Measurements from ENCODE around the gene SORCS1. TPM values are rescaled to one million over a fixed set of nuclear protein-coding genes. Genes with fewer than 3 reads are reported as not detected.

SORCS1 gene
- total and polyA plus RNA-seq, 2 experiments from 2014 or later: not detected

- DNase-seq: no peak
- in situ Hi-C loops (cut with MboI): no loop called here
- no peaks in the 10 kb centered on the region for H3K4me1 ChIP-seq (ENCODE audit: insufficient read depth)
- H3K36me3 ChIP-seq (ENCODE audit: low read depth): no peaks in the 10 kb centered on the region
- no peaks in the 10 kb centered on the region for H3K79me2 ChIP-seq (ENCODE audit: insufficient read depth)
- H3K27ac ChIP-seq: no peak overlapping the region
- H2AFZ ChIP-seq: no peak overlapping the region
- no peaks in the 10 kb centered on the region for H3F3A ChIP-seq (ENCODE audit: insufficient read depth)
- no peaks in the 10 kb centered on the region for H3K9me2 ChIP-seq (ENCODE audit: insufficient read depth)
- H3K9me3 ChIP-seq (ENCODE audit: low read depth): no peaks in the 10 kb centered on the region
- H3K27me3 ChIP-seq (replicated peaks; ENCODE audit: insufficient read depth): no peaks in the 10 kb centered on the region
- no peak for TF ChIP-seq EZH2phosphoT487 (IDR thresholded peaks at IDR 0.05; ENCODE audit: insufficient read depth, low read depth)
- no peak for TF ChIP-seq EZH2 (IDR thresholded peaks at IDR 0.05; ENCODE audit: insufficient read depth, poor library complexity, severe bottlenecking)
- no peaks in the 10 kb centered on the region for H4K20me1 ChIP-seq (ENCODE audit: insufficient read depth)
- no peak overlapping the region for H3K4me3 ChIP-seq
- H3K9ac ChIP-seq: no peak overlapping the region
- 14 to 26% methylated on average over 1 of the region's 1 CpG for WGBS, 2 experiments (ENCODE audit: low coverage in 1 of 2, low lambda C conversion rate in 2 of 2, missing lambda C conversion rate in 2 of 2)
- no peak overlapping the region for H3K4me2 ChIP-seq (ENCODE audit: unreplicated experiment)
These were observed 399.2 kb downstream of the SORCS1 start for GRCh38 chr10:106765241-106765754.

- 69 to 72% methylated on average over 6 of the region's 6 CpGs for WGBS, 2 experiments (ENCODE audit: low coverage in 1 of 2, low lambda C conversion rate in 2 of 2, missing lambda C conversion rate in 2 of 2)
- H3K9me2 ChIP-seq (ENCODE audit: insufficient read depth): no peaks in the 10 kb centered on the region
These were observed 400.1 kb downstream of the SORCS1 start for GRCh38 chr10:106764360-106764759.

GRCh38 chr10:106761906-106762305 is 402.6 kb downstream of the SORCS1 start:
- no peak overlapping the region for H2AFZ ChIP-seq
- no peaks in the 10 kb centered on the region for H3K27me3 ChIP-seq (replicated peaks; ENCODE audit: insufficient read depth)
- no peaks in the 10 kb centered on the region for H3K36me3 ChIP-seq (ENCODE audit: low read depth)
- H3K9ac ChIP-seq: no peak overlapping the region
- no peaks in the 10 kb centered on the region for H3K9me2 ChIP-seq (ENCODE audit: insufficient read depth)
- no peak for DNase-seq
- in situ Hi-C loops (cut with MboI): no loop called here
- TF ChIP-seq EZH2phosphoT487 (IDR thresholded peaks at IDR 0.05; ENCODE audit: insufficient read depth, low read depth): no peak
- TF ChIP-seq EZH2 (IDR thresholded peaks at IDR 0.05; ENCODE audit: insufficient read depth, poor library complexity, severe bottlenecking): no peak
- H3F3A ChIP-seq (ENCODE audit: insufficient read depth): no peaks in the 10 kb centered on the region
- no peaks in the 10 kb centered on the region for H4K20me1 ChIP-seq (ENCODE audit: insufficient read depth)
- H3K27ac ChIP-seq: no peak overlapping the region
- no peaks in the 10 kb centered on the region for H3K4me1 ChIP-seq (ENCODE audit: insufficient read depth)
- no peaks in the 10 kb centered on the region for H3K9me3 ChIP-seq (ENCODE audit: low read depth)
- no peak overlapping the region for H3K4me3 ChIP-seq
- no peak overlapping the region for H3K4me2 ChIP-seq (ENCODE audit: unreplicated experiment)
- no peaks in the 10 kb centered on the region for H3K79me2 ChIP-seq (ENCODE audit: insufficient read depth)
- 8 to 11% methylated on average over 4 of the region's 4 CpGs for WGBS, 2 experiments (ENCODE audit: low coverage in 1 of 2, low lambda C conversion rate in 2 of 2, missing lambda C conversion rate in 2 of 2)

More at GRCh38 chr10:106764360-106764759, 400.1 kb downstream of the SORCS1 start:
- no peak overlapping the region for H2AFZ ChIP-seq
- H3K4me3 ChIP-seq: no peak overlapping the region
- TF ChIP-seq EZH2phosphoT487 (IDR thresholded peaks at IDR 0.05; ENCODE audit: insufficient read depth, low read depth): no peak
- no peak for TF ChIP-seq EZH2 (IDR thresholded peaks at IDR 0.05; ENCODE audit: insufficient read depth, poor library complexity, severe bottlenecking)
- H4K20me1 ChIP-seq (ENCODE audit: insufficient read depth): no peaks in the 10 kb centered on the region
- no peak overlapping the region for H3K27ac ChIP-seq
- in situ Hi-C loops (cut with MboI): no loop called here
- H3K4me2 ChIP-seq (ENCODE audit: unreplicated experiment): no peak overlapping the region
- H3K9me3 ChIP-seq (ENCODE audit: low read depth): no peaks in the 10 kb centered on the region
- no peak for DNase-seq
- H3K79me2 ChIP-seq (ENCODE audit: insufficient read depth): no peaks in the 10 kb centered on the region
- H3K9ac ChIP-seq: no peak overlapping the region
- H3F3A ChIP-seq (ENCODE audit: insufficient read depth): no peaks in the 10 kb centered on the region
- H3K4me1 ChIP-seq (ENCODE audit: insufficient read depth): no peaks in the 10 kb centered on the region
- H3K36me3 ChIP-seq (ENCODE audit: low read depth): no peaks in the 10 kb centered on the region
- no peaks in the 10 kb centered on the region for H3K27me3 ChIP-seq (replicated peaks; ENCODE audit: insufficient read depth)

GRCh38 chr10:106757521-106757920 is 407.0 kb downstream of the SORCS1 start:
- no peak overlapping the region for H3K9ac ChIP-seq
- no peaks in the 10 kb centered on the region for H3K9me2 ChIP-seq (ENCODE audit: insufficient read depth)
- 8 to 14% methylated on average over 3 of the region's 3 CpGs for WGBS, 2 experiments (ENCODE audit: low coverage in 1 of 2, low lambda C conversion rate in 2 of 2, missing lambda C conversion rate in 2 of 2)
- TF ChIP-seq EZH2phosphoT487 (IDR thresholded peaks at IDR 0.05; ENCODE audit: insufficient read depth, low read depth): no peak
- TF ChIP-seq EZH2 (IDR thresholded peaks at IDR 0.05; ENCODE audit: insufficient read depth, poor library complexity, severe bottlenecking): no peak
- no peaks in the 10 kb centered on the region for H3K9me3 ChIP-seq (ENCODE audit: low read depth)
- no peak overlapping the region for H3K4me2 ChIP-seq (ENCODE audit: unreplicated experiment)
- H3K36me3 ChIP-seq (ENCODE audit: low read depth): no peaks in the 10 kb centered on the region
- H3K27ac ChIP-seq: no peak overlapping the region
- no peaks in the 10 kb centered on the region for H3K27me3 ChIP-seq (replicated peaks; ENCODE audit: insufficient read depth)
- H3F3A ChIP-seq (ENCODE audit: insufficient read depth): no peaks in the 10 kb centered on the region
- in situ Hi-C loops (cut with MboI): no loop called here
- H4K20me1 ChIP-seq (ENCODE audit: insufficient read depth): no peaks in the 10 kb centered on the region
- no peaks in the 10 kb centered on the region for H3K4me1 ChIP-seq (ENCODE audit: insufficient read depth)
- no peaks in the 10 kb centered on the region for H3K79me2 ChIP-seq (ENCODE audit: insufficient read depth)
- no peak overlapping the region for H2AFZ ChIP-seq
- DNase-seq: no peak
- H3K4me3 ChIP-seq: no peak overlapping the region

- no peaks in the 10 kb centered on the region for H3K4me1 ChIP-seq (ENCODE audit: insufficient read depth)
- DNase-seq: no peak
- WGBS, 2 experiments (ENCODE audit: low coverage in 1 of 2, low lambda C conversion rate in 2 of 2, missing lambda C conversion rate in 2 of 2): 35 to 45% methylated on average over 3 to 5 of the region's 5 CpGs
These were observed 413.4 kb downstream of the SORCS1 start for GRCh38 chr10:106751091-106751490.

More at GRCh38 chr10:106751091-106751490, 413.4 kb downstream of the SORCS1 start:
- no peak for TF ChIP-seq EZH2 (IDR thresholded peaks at IDR 0.05; ENCODE audit: insufficient read depth, poor library complexity, severe bottlenecking)
- TF ChIP-seq EZH2phosphoT487 (IDR thresholded peaks at IDR 0.05; ENCODE audit: insufficient read depth, low read depth): no peak
- Histone ChIP-seq H3K79me2 (ENCODE audit: insufficient read depth) (no peaks in the 10 kb centered on the region), H3K36me3 (ENCODE audit: low read depth) (no peaks in the 10 kb centered on the region), H3K4me3 (no peak overlapping the region), H3F3A (ENCODE audit: insufficient read depth) (no peaks in the 10 kb centered on the region), H3K27ac (no peak overlapping the region), H3K27me3 (replicated peaks; ENCODE audit: insufficient read depth) (no peaks in the 10 kb centered on the region), H3K4me2 (ENCODE audit: unreplicated experiment) (no peak overlapping the region), H3K9me3 (ENCODE audit: low read depth) (no peaks in the 10 kb centered on the region), H3K9me2 (ENCODE audit: insufficient read depth) (no peaks in the 10 kb centered on the region), H3K9ac (no peak overlapping the region), H4K20me1 (ENCODE audit: insufficient read depth) (no peaks in the 10 kb centered on the region), H2AFZ (no peak overlapping the region)
- in situ Hi-C loops (cut with MboI): no loop called here

Data from GM23248 (cell line).